H54 (cell line): ENCODE measurements around the gene HDHD5.

Experiments used
- DNase-seq: peaks from one replicate; pipeline ENCODE4 v3.0.0; 2011; ENCODE audit warnings: low spot score, mixed read lengths; ENCODE audit not compliant: insufficient read length
- FAIRE-seq: peaks from 3 replicates; lab custom pipeline; 2011; peaks lifted over from hg19 to GRCh38; lab: Jason Lieb, UNC
- POLR2A ChIP-seq: IDR thresholded peaks from 2 replicates; pipeline ENCODE4 v1.6.1; 2011; ENCODE audit warnings: low read depth, mild to moderate bottlenecking, low read length

Gene HDHD5

GRCh38 chr22:17120281-17120680 lies 38.8 kb downstream of the HDHD5 start:
- TF ChIP-seq POLR2A: no peak
- FAIRE-seq: no peak
- no peak for DNase-seq

GRCh38 chr22:17119481-17120202 lies 39.4 kb downstream of the HDHD5 start:
- no peak for TF ChIP-seq POLR2A
- FAIRE-seq (no peak), DNase-seq (no peak)

- FAIRE-seq: no peak
- no peak for DNase-seq
- no peak for TF ChIP-seq POLR2A
Measured at GRCh38 chr22:17118342-17118741, 40.7 kb downstream of the HDHD5 start.

- DNase-seq (no peak), FAIRE-seq (no peak)
- no peak for TF ChIP-seq POLR2A
Measured at GRCh38 chr22:17117890-17118289, 41.2 kb downstream of the HDHD5 start.

GRCh38 chr22:17117400-17117799 lies 41.7 kb downstream of the HDHD5 start:
- FAIRE-seq: no peak
- TF ChIP-seq POLR2A: no peak

GRCh38 chr22:17116572-17117330 lies 42.3 kb downstream of the HDHD5 start:
- no peak for DNase-seq
- no peak for FAIRE-seq

More at GRCh38 chr22:17117400-17117799, 41.7 kb downstream of the HDHD5 start:
- DNase-seq: no peak

GRCh38 chr22:17115945-17116565 lies 43.0 kb downstream of the HDHD5 start:
- FAIRE-seq: no peak
- TF ChIP-seq POLR2A: no peak
- no peak for DNase-seq

More at GRCh38 chr22:17116572-17117330, 42.3 kb downstream of the HDHD5 start:
- no peak for TF ChIP-seq POLR2A

GRCh38 chr22:17115236-17115635 lies 43.8 kb downstream of the HDHD5 start:
- no peak for TF ChIP-seq POLR2A
- FAIRE-seq: no peak
- DNase-seq: no peak

- FAIRE-seq (no peak), DNase-seq (no peak)
- TF ChIP-seq POLR2A: no peak
Measured at GRCh38 chr22:17114898-17115235, 44.2 kb downstream of the HDHD5 start.

GRCh38 chr22:17114173-17114897 lies 44.7 kb downstream of the HDHD5 start:
- DNase-seq (no peak), FAIRE-seq (no peak)
- TF ChIP-seq POLR2A: no peak

- DNase-seq (no peak), FAIRE-seq (no peak)
- TF ChIP-seq POLR2A: no peak
Measured at GRCh38 chr22:17113600-17113999, 45.5 kb downstream of the HDHD5 start.

- no peak for FAIRE-seq
- no peak for TF ChIP-seq POLR2A
- DNase-seq: no peak
Measured at GRCh38 chr22:17112491-17113042, 46.5 kb downstream of the HDHD5 start.

GRCh38 chr22:17110791-17111550 lies 48.1 kb downstream of the HDHD5 start:
- DNase-seq (no peak), FAIRE-seq (no peak)
- TF ChIP-seq POLR2A: no peak
